SK-N-MC (cell line): ENCODE data around the gene RSPRY1.

Experiments used
- EZH2 ChIP-seq: fragments of 200-600 bp; sonication (generic); IDR thresholded peaks from one replicate; pipeline ENCODE4 v1.6.1; 2017; ENCODE audit warnings: antibody characterized with exemption
- POLR2AphosphoS5 ChIP-seq: IDR thresholded peaks from 2 replicates; pipeline ENCODE4 v1.6.1; 2012; ENCODE audit warnings: mild to moderate bottlenecking, low read depth, low read length, borderline replicate concordance

- TF ChIP-seq EZH2 (no peak), POLR2AphosphoS5 (no peak)
Observed at GRCh38 chr16:57147381-57148221, 38.5 kb upstream of the RSPRY1 start.
